GM12872 (cell line): ENCODE results near the gene TSN.

Source experiments
- CTCF ChIP-seq: IDR thresholded peaks from 3 replicates; pipeline ENCODE4 v1.5.1; 2011; ENCODE audit warnings: low read depth, mild to moderate bottlenecking, low read length, moderate library complexity; ENCODE audit not compliant: insufficient read depth

TSN gene

DNA sequence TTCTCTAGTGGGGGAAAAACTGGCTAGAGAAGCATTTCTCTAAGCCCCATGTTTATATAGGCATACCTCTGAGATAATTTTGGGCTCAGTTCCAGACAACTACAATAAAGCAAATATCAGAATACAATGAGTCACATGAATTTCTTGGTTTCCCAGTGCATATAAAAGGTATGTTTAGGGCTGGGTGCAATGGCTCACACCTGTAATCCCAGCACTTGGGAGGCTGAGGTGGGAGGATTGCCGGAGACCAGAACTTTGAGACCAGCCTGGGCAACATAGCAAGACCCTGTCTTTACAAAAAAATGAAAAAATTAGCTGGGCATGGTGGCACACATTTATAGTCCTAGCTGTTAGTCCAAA lies 22.2 kb downstream of the TSN start:
- TF ChIP-seq CTCF = no peak

GRCh38 chr2:121778741-121779487 lies 23.5 kb downstream of the TSN start:
- TF ChIP-seq CTCF = no peak

DNA sequence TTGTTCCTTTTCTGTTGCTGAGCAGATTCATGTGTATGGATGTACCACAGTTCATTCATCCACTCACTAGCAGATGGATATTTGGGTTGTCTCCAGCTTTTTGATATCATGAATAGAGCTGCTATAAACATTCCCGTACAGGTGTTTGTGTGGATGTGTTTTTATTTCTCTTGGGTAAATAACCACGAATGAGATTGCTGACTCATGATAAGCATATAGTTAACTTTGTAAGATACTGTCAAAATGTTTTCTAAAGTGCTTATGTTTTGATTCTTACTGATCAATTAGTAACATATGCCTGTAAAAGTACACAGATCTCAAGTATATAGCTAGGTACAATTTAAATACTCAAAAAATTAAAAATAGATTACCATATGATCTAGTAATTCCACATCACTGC lies 27.7 kb downstream of the TSN start:
- TF ChIP-seq CTCF = no peak

DNA sequence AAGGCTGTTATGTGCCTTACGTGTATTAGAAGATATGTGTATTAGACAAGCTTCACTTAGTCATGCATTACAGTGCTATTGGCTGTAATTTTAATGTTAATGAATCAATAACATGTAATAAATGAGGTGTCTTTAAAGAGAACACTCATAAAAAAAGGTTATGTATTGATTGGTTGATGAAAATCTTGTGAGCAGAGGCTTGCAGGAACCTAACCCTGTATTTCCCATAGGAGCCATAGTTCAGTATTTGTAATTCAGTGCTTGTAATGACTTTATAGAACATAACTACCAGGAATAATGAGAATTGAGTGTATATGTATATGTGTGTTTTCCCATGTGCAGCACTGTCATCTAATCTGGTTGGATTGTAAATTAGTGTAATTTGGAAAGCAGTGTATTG lies 33.2 kb downstream of the TSN start:
- TF ChIP-seq CTCF = no peak

DNA sequence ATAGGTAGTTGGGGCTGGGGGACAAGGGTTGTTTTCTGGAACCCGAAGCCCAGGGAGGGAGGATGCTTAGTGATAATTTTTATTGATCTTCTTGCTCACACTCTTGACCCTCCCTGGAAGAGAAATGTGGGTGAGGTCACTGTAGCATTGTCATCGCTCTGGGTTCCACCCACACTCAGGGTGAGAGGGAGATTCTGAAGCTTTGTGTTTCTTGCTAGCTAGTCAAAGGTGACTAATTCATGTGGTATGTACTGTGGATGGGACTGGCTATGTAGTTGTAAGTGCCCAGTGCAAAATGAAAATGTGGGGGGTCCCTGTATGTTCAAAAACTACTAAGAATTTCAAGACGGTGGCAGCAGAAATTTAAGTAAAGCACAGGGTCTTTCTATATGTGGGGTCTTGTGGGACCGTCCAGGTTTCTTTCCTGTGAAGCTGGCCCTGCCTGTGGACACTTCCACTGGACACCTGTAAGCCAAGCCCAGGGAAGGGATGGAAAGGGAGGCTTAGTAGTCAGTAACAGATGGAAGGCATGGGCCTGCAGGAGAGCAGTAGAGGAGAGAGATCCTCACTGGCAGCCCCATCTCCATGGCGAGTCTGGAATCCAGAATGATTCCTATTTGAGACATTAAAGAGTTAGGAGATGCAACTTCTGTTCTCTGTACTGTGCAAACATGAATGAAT lies 35.0 kb downstream of the TSN start:
- TF ChIP-seq CTCF = no peak

DNA sequence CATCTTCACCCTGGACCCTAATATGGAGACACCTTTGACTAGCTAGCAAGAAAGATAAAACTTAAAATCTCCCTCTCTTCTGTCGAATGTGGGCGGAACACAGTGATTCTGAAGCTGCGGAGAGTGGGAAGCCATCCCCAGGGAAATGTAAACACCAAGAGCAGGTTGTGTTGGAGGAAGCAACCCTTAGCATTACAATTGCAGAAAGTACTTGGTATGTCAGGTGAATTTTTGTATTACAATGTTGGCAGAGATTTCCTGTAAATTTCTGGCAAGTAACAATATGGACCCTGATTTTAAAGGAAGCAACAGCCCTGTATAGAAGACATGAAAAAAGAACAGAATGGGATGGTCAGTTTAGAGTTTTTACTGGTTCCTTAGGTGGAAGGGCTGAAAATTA lies 35.8 kb downstream of the TSN start:
- TF ChIP-seq CTCF = no peak

- no peak for TF ChIP-seq CTCF
These were observed 36.4 kb downstream of the TSN start for GRCh38 chr2:121791801-121792221.
